Memory B cell (primary cell): Measurements from ENCODE around the gene ARHGEF7.
"Not testable (repeated sequence)": the region's sequence is repeated elsewhere in the genome, so short reads cannot be mapped to it uniquely, and the experiment has no call there.

Experiments
- ATAC-seq: fragments of 150-1000 bp; cut with Tn5 transposase; 2 replicates; pipeline ENCODE4 v1.10.0; 2021; ENCODE audit warnings: low read depth, mild to moderate bottlenecking, moderate library complexity
- DNase-seq, 2 donors: peaks; one replicate each; pipeline ENCODE4 v3.0.0; 2022; ENCODE audit warnings: low spot score in 2 of 2
- H3K27ac Mint-ChIP-seq: one replicate; pipeline ENCODE4 v1.8.0; 2022; ENCODE audit warnings: mild to moderate bottlenecking, moderate library complexity, mixed read lengths
- H3K27me3 Mint-ChIP-seq: one replicate; pipeline ENCODE4 v1.8.0; 2022; ENCODE audit warnings: mixed read lengths
- H3K36me3 Mint-ChIP-seq: one replicate; pipeline ENCODE4 v1.8.0; 2022; ENCODE audit warnings: mild to moderate bottlenecking, mixed read lengths
- H3K4me1 Mint-ChIP-seq: one replicate; pipeline ENCODE4 v1.8.0; 2022; ENCODE audit warnings: mixed read lengths
- H3K4me3 Mint-ChIP-seq: one replicate; pipeline ENCODE4 v1.8.0; 2022; ENCODE audit warnings: mild to moderate bottlenecking, moderate library complexity, mixed read lengths
- H3K9me3 Mint-ChIP-seq: one replicate; pipeline ENCODE4 v1.8.0; 2022; ENCODE audit warnings: mixed read lengths

ARHGEF7 gene

DNA sequence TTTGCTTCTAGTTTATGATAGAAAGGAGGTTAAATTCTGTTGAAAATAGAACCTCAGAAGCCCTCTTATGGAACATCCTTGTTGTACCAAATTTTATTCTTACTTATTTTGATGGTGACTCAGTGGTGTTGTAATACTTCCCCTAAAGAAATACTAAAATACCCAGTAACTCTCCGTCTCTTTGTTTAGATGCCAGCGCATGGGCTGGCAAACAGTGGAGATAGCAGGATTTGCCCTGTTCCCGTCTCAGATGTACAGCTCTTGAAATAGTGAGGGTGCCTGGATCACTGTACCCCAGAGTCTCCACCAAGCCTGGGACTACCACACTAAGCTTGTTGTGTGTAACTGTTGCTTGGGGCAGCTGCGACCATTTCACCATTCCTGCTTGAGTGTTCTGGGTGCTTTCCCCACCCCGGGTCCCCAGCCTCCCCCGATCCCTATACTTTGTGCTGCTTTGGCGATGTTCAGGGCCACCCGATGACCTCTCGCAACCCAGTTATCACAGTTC lies 138.3 kb downstream of the ARHGEF7 start:
- ATAC-seq, result no peak
- Mint-ChIP-seq H3K4me1 (peaks cover 5% of the 10 kb centered on the region), H3K36me3 (peaks cover 41% of the 10 kb centered on the region), H3K27ac (no peak overlapping the region), H3K9me3 (no peaks in the 10 kb centered on the region), H3K4me3 (no peak overlapping the region), H3K27me3 (no peaks in the 10 kb centered on the region)
- DNase-seq, result no peak

DNA sequence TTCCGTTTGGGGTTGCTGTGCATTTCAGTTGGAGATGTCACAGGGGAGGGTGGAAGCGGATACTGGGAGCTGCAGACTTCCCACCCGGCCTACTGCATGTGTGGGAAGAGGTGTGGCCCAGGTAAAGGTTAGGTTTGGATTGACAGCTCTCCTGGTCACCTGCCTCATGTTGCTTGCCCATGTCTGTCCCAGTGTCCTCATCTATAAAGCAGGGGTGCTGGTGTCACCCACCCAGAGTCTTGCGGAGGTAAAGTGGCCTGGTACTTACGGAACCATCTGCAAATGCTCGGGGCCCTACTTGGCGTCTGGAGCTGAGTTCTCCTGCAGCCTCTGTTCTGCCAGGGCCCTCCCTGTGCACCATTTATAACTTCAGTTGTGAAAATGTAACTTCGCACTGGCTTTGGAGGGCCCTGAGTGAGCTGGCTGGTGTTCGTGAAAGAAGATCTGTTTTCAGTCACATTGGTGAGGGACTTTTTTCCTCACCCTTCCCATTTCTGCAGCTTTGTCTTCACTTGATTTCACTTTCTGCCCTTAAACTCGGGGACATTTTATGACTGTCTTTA lies 140.2 kb downstream of the ARHGEF7 start:
- Mint-ChIP-seq H3K27me3 (no peaks in the 10 kb centered on the region), H3K36me3 (peaks cover 50% of the 10 kb centered on the region), H3K9me3 (peaks cover 3% of the 10 kb centered on the region), H3K4me1 (peaks cover 5% of the 10 kb centered on the region), H3K27ac (no peak overlapping the region), H3K4me3 (no peak overlapping the region)
- DNase-seq, result no peak
- ATAC-seq, result no peak

DNA sequence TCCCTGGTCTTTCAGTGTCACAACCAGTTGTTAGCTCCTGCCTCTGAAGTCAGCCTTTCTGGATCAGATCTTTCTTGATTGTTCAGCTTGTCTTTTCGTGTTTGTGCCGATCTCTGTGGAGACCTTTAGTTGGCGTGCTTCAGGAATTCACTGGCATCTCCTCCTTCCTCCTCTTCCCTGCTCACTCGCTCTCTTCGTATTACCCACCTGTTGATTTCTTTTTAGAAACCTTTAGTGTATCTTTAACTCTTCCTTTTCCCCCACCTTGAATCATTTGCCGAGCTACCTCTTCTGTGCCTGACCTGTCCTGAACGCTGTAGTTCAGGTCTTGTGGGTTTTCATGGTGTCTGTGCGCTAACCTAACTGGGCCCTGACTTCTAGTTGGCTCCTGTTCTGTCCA lies 141.3 kb downstream of the ARHGEF7 start:
- ATAC-seq, result no peak
- DNase-seq, result no peak
- no peak overlapping the region for H3K27ac Mint-ChIP-seq
- H3K9me3 Mint-ChIP-seq, result peaks cover 3% of the 10 kb centered on the region
- no peak overlapping the region for H3K4me3 Mint-ChIP-seq
- H3K4me1 Mint-ChIP-seq, result peaks cover 5% of the 10 kb centered on the region
- peaks cover 46% of the 10 kb centered on the region for H3K36me3 Mint-ChIP-seq
- H3K27me3 Mint-ChIP-seq, result no peaks in the 10 kb centered on the region

DNA sequence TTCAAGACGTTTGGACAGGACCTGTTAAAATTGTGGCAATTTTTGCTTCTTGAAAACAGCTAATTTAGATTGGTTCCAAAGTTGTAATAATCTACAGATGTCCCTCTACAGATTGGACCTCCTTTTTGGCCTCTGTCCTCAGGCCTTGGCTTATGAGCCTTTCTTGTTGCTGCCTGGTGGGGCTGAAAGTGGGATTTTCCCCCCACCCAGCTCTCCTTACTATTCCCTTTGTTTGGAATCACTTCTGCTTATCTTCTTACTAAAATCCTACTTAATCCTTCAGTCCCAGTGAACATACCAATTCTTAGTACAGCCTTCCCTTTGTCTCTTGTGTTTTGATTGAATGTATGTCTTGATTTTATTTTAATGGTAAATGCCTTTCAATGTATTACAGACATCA lies 141.8 kb downstream of the ARHGEF7 start:
- DNase-seq (no peak), ATAC-seq (no peak)
- H3K27ac Mint-ChIP-seq, result no peak overlapping the region
- peaks cover 46% of the 10 kb centered on the region for H3K36me3 Mint-ChIP-seq
- no peaks in the 10 kb centered on the region for H3K27me3 Mint-ChIP-seq
- H3K4me3 Mint-ChIP-seq, result no peak overlapping the region
- peaks cover 5% of the 10 kb centered on the region for H3K4me1 Mint-ChIP-seq
- peaks cover 3% of the 10 kb centered on the region for H3K9me3 Mint-ChIP-seq

DNA sequence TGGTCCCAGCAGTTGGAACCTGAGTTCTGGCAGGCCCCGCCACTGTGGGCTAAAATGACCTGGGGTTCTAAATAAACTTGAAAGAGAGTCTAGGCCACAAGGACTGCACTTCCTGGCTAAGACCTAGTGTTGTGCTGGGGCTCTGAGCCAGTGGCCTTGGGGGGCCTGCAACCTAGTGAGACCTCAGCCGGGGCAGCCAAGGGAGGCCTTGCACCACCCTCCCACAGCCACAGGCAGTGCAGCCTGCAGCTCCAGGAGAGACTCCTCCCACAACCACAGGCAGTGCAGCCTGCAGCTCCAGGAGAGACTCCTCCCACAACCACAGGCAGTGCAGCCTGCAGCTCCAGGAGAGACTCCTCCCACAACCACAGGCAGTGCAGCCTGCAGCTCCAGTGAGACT lies 142.8 kb downstream of the ARHGEF7 start:
- H3K27me3 Mint-ChIP-seq, H3K9me3 Mint-ChIP-seq, DNase-seq, ATAC-seq, H3K4me1 Mint-ChIP-seq, H3K27ac Mint-ChIP-seq, H3K4me3 Mint-ChIP-seq: not testable (repeated sequence)
- peaks cover 46% of the 10 kb centered on the region for H3K36me3 Mint-ChIP-seq

DNA sequence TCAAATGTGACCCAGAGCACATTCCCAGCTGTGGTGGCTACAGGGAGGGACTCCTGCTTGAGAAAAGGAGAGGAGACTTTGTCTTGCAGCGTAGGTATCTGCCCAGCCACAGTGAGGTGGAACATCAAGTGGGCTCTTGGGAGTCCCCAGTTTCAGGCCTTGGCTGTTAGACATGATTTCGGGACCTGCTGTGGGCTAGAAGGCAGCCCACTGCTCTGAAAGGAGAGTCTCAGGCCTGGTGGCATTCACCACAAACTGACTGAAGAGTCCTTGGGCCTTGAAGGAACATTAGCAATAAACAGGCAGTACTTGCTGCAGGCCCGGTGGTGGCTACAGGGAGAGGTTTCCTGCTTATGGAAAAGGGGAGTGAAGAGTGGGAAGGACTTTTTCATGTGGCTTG lies 143.5 kb downstream of the ARHGEF7 start:
- Mint-ChIP-seq H3K27ac (no peak overlapping the region), H3K27me3 (no peaks in the 10 kb centered on the region), H3K9me3 (peaks cover 3% of the 10 kb centered on the region), H3K4me3 (no peak overlapping the region), H3K4me1 (peaks cover 8% of the 10 kb centered on the region), H3K36me3 (peaks cover 45% of the 10 kb centered on the region)
- no peak for ATAC-seq
- DNase-seq, result no peak

DNA sequence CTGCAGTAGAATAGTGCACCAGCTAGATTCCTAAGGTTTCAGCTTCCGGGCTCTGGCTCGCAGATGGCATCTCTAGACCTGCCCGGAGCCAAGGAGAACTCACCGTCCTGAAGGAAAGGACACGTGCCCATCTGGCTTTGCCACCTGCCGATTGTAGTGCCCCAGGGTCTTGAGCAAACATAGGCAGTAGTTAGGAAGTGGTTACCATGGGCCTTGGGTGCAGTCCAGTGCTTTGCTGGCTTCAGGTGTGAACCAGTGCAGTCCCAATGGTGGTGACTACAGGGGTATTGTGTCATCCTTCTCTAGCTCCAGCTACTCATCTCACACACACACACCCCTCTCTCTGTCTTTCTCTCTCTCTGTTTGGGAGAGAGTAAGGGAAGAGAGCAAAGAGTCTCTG lies 143.9 kb downstream of the ARHGEF7 start:
- H3K36me3 Mint-ChIP-seq, result peaks cover 42% of the 10 kb centered on the region
- no peaks in the 10 kb centered on the region for H3K27me3 Mint-ChIP-seq
- H3K4me1 Mint-ChIP-seq, result peaks cover 8% of the 10 kb centered on the region
- peaks cover 3% of the 10 kb centered on the region for H3K9me3 Mint-ChIP-seq
- H3K27ac Mint-ChIP-seq, result no peak overlapping the region
- ATAC-seq (no peak), DNase-seq (no peak)
- no peak overlapping the region for H3K4me3 Mint-ChIP-seq

DNA sequence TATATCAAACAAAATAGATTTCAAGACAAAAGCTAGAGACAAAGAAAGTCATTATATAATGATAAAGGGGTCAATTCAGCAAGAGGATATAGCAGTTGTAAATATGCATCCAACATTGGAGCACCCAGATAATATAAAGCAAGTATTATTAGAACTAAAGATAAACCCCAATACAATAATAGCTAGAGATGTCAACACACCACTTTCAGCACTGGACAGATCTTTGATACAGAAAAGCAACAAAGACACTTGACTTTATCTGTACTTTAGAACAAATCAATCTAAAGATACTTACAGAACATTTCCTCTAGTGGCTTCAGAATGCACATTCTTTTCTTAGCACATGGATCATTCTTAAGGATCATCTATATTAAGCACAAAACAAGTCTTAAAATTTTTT lies 146.2 kb downstream of the ARHGEF7 start:
- Mint-ChIP-seq H3K27ac (no peak overlapping the region), H3K9me3 (peaks cover 3% of the 10 kb centered on the region), H3K4me1 (peaks cover 11% of the 10 kb centered on the region), H3K27me3 (no peaks in the 10 kb centered on the region), H3K4me3 (no peak overlapping the region), H3K36me3 (peaks cover 36% of the 10 kb centered on the region)
- no peak for ATAC-seq
- DNase-seq, result no peak

DNA sequence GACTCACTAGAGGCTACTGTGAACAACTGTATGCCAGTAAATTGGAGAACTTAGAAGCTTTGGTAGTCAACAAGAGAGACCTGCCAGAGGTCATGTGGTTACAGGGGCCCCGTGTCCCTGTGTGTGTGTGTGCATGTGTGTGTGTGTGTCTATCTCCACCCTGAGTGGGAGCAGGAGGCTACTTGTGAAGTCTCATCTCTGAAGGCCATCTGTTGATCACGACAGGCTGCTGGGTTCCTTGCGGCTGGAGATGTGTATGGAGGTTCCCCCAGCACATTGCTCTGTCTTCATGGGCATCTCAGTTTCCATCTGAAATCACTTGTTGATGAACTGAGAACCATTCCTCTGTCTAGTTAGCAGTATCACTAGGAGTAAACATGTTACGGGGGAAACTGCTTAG lies 147.2 kb downstream of the ARHGEF7 start:
- peak overlapping the region; percentile 54 for H3K27ac Mint-ChIP-seq
- H3K4me1 Mint-ChIP-seq, result peaks cover 10% of the 10 kb centered on the region
- no peaks in the 10 kb centered on the region for H3K27me3 Mint-ChIP-seq
- no peak for DNase-seq
- H3K9me3 Mint-ChIP-seq, result peaks cover 3% of the 10 kb centered on the region
- no peak for ATAC-seq
- peaks cover 32% of the 10 kb centered on the region for H3K36me3 Mint-ChIP-seq
- no peak overlapping the region for H3K4me3 Mint-ChIP-seq

DNA sequence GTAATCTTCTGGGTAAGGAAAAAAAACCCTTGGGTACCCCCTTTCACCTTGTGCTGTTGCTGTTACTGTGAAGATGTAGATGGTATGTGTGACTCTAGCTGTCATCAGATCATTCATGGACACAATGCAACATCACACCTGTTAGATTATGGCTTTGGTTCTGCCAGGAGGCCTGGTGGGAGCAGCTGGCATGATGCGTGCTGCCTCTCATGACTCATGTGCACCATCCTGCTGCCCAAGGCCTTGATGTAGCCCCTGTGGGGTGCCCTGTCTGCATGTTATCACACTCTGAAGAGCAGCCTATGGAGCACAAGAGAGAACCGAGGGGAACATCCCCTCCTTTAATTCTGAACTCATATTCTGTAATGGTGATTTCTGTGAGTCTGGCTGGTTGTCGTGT lies 147.6 kb downstream of the ARHGEF7 start:
- H3K4me3 Mint-ChIP-seq, result no peak overlapping the region
- H3K36me3 Mint-ChIP-seq, result peaks cover 34% of the 10 kb centered on the region
- DNase-seq (no peak), ATAC-seq (no peak)
- H3K9me3 Mint-ChIP-seq, result peaks cover 3% of the 10 kb centered on the region
- no peaks in the 10 kb centered on the region for H3K27me3 Mint-ChIP-seq
- peaks cover 10% of the 10 kb centered on the region for H3K4me1 Mint-ChIP-seq
- no peak overlapping the region for H3K27ac Mint-ChIP-seq

DNA sequence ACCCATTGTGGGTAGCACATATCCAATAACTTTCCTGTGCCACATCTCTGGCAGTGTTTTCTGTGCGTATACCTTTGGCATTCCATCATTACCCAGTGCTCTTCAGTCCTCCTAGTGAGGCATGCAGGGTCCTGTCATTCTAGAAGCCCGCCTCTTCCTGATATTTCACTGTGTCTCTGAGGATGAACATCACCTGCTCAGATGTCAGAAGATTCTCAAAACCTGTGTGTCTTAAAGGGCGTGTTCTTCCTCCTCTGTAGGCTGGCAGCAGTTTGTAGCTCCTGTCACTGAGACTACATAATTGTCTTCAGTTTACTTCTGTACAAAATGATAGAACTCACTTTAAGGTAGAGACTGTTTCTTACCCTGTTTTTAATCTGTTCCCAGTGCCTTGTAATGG lies 148.5 kb downstream of the ARHGEF7 start:
- Mint-ChIP-seq H3K4me3 (no peak overlapping the region), H3K9me3 (peaks cover 3% of the 10 kb centered on the region), H3K4me1 (peaks cover 10% of the 10 kb centered on the region), H3K27me3 (no peaks in the 10 kb centered on the region), H3K36me3 (peaks cover 34% of the 10 kb centered on the region), H3K27ac (no peak overlapping the region)
- ATAC-seq, result no peak
- DNase-seq, result no peak

DNA sequence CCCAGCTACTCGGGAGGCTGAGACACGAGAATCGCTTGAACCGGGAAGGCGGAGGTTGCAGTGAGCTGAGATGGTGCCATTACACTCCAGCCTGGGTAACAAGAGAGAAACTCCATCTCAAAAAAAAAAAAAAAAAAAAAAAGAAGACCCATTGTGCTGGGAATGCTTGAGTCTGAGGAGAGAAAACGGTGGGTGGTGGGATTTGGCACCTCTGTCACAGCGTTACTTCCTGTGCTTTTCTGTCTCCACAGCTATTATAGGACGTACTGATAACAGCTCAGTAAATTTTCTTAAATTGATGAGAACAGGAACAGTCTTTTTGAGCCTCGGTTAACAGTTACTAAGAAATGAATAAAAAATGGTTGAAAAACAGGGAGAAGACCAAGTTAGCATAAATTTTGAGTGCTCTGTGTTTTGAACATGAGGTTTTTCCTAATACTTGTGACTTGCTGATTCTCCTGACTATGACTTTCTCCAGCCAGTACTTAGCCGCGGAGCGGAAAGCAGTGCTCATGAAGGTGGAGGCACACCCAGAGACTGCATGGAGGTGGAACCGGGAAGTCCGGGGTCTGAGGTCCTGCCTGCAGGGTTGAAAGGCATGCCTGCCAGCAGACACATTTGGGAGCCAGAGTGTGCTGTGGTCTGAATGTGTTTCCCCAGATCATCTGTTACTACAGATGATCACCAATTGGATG lies 150.0 kb downstream of the ARHGEF7 start:
- no peak for ATAC-seq
- H3K9me3 Mint-ChIP-seq, result no peaks in the 10 kb centered on the region
- no peaks in the 10 kb centered on the region for H3K27me3 Mint-ChIP-seq

DNA sequence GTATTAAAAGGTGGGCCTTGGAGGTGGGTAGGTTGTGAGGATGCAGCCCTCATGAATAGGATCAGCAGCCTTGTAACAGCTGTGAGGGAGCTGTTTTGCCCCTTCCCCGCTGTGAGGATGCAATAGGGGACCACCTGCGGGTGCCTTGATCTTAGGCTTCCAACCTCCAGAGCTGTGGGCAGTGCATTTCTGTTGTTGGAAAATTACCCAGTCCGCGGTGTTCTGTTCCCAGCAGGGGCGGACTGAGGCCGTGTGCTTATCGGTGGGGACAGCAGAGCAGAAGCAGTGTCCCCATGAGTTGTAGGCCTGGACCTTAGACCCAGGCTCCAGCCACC lies 150.6 kb downstream of the ARHGEF7 start:
- peaks cover 32% of the 10 kb centered on the region for H3K36me3 Mint-ChIP-seq
- peaks cover 10% of the 10 kb centered on the region for H3K4me1 Mint-ChIP-seq
- no peaks in the 10 kb centered on the region for H3K27me3 Mint-ChIP-seq
- H3K27ac Mint-ChIP-seq, result no peak overlapping the region
- ATAC-seq, result no peak
- H3K9me3 Mint-ChIP-seq, result no peaks in the 10 kb centered on the region
- H3K4me3 Mint-ChIP-seq, result no peak overlapping the region
- no peak for DNase-seq

More for the DNA sequence above, 150.0 kb downstream of the ARHGEF7 start:
- peaks cover 30% of the 10 kb centered on the region for H3K36me3 Mint-ChIP-seq
- no peak overlapping the region for H3K27ac Mint-ChIP-seq
- DNase-seq, result no peak
- no peak overlapping the region for H3K4me3 Mint-ChIP-seq
- peaks cover 10% of the 10 kb centered on the region for H3K4me1 Mint-ChIP-seq

DNA sequence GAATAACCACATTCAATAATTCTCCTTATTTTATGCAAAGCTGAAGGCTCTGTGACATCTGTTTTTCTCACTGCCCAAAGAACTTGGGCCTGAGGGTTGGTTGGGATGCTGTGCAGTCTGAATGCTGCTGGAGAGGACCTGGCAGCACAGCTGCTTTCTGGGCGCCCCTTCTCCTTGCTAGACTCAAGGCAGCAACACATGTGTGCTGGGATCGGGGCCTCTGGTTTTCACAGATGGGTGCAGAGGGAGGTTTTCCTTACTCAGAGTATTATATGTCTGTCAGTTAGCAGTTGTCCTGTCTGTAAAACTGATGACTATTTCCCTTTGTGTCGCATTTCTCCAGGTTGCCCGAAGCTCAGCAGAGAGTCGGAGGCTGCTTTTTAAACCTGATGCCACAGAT lies 152.1 kb downstream of the ARHGEF7 start:
- ATAC-seq (no peak), DNase-seq (no peak)
- Mint-ChIP-seq H3K27me3 (no peaks in the 10 kb centered on the region), H3K4me3 (no peak overlapping the region), H3K36me3 (peaks cover 32% of the 10 kb centered on the region), H3K4me1 (peaks cover 9% of the 10 kb centered on the region), H3K27ac (no peak overlapping the region), H3K9me3 (no peaks in the 10 kb centered on the region)

DNA sequence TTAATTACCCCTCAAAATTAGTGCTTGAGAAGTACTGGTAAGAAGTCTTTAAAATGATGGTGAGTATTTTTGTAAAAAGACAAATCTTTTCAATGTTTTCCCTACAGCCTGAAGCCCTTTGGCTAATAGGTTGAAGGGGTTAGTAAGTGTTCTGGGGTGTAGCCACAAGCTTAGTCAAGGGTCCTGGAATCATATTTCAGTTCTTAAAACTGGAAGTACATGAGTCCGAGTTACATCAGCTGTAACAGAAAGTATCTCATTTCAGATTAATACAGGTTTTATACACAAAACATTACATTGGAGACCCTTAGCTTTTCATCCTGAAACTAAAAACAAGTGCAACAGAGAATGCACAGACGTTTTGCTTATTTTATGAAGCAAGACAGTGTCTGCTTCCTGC lies 152.7 kb downstream of the ARHGEF7 start:
- ATAC-seq (no peak), DNase-seq (no peak)
- Mint-ChIP-seq H3K4me3 (no peak overlapping the region), H3K9me3 (no peaks in the 10 kb centered on the region), H3K36me3 (peaks cover 32% of the 10 kb centered on the region), H3K27ac (no peak overlapping the region), H3K27me3 (no peaks in the 10 kb centered on the region), H3K4me1 (peaks cover 7% of the 10 kb centered on the region)
